Choroid plexus epithelial cell (primary cell): Measurements from ENCODE around the gene CPXM1.

Source experiments
- DNase-seq: peaks from one replicate; pipeline ENCODE4 v3.0.0-alpha.2; 2010; ENCODE audit warnings: low read depth
- H3K4me3 ChIP-seq: 2 replicates; pipeline ENCODE4 v1.5.1; 2011; ENCODE audit warnings: low read depth, mild to moderate bottlenecking, control low read depth, low read length, moderate library complexity
- CTCF ChIP-seq: conservative IDR thresholded peaks from 2 replicates; pipeline ENCODE4 v1.5.1; 2011; ENCODE audit warnings: low read depth, mild to moderate bottlenecking, control low read depth, inconsistent platforms, low read length, moderate library complexity

CPXM1 gene

GRCh38 chr20:2763186-2763585, 37.2 kb downstream of the CPXM1 start:
- H3K4me3 ChIP-seq: no peak overlapping the region
- TF ChIP-seq CTCF: no peak
- no peak for DNase-seq

GRCh38 chr20:2762578-2763131, 37.8 kb downstream of the CPXM1 start:
- DNase-seq: no peak
- no peak overlapping the region for H3K4me3 ChIP-seq
- no peak for TF ChIP-seq CTCF

GRCh38 chr20:2761885-2762284, 38.5 kb downstream of the CPXM1 start:
- no peak for DNase-seq
- no peak overlapping the region for H3K4me3 ChIP-seq
- TF ChIP-seq CTCF: no peak

GRCh38 chr20:2760952-2761305, 39.5 kb downstream of the CPXM1 start:
- no peak for DNase-seq
- no peak overlapping the region for H3K4me3 ChIP-seq
- TF ChIP-seq CTCF: no peak

- no peak overlapping the region for H3K4me3 ChIP-seq
- TF ChIP-seq CTCF: no peak
- no peak for DNase-seq
Measured at GRCh38 chr20:2760297-2760951, 40.0 kb downstream of the CPXM1 start.

GRCh38 chr20:2759603-2760296, 40.7 kb downstream of the CPXM1 start:
- H3K4me3 ChIP-seq: no peak overlapping the region
- TF ChIP-seq CTCF: no peak
- peak; percentile 27 for DNase-seq
